Natural killer cell treated with Interleukin-12 subunit alpha and Interleukin-12 subunit beta and Interleukin-15 and Interleukin-18, amount 100 ng/mL, for 72 hours (primary cell): Measurements from ENCODE around the gene HHAT. TPM values are rescaled to one million over a fixed set of nuclear protein-coding genes. Genes with fewer than 3 reads are reported as not detected.

Experiments
- ATAC-seq, 2 donors: fragments of 150-1000 bp; cut with Tn5 transposase in 1 of 2; sonication (Bioruptor Pico), chemical (Tn5 transposase) in 1 of 2; 2 replicates each; pipeline ENCODE4 v1.10.0; 2021
- DNase-seq: peaks from one replicate; pipeline ENCODE4 v3.0.0; 2022; ENCODE audit warnings: low spot score
- H3K27ac Mint-ChIP-seq, 2 donors: 1 replicate in 1 of 2; 2 replicates in 1 of 2; pipeline ENCODE4 v1.8.0; 2022; ENCODE audit warnings: mixed read lengths in 2 of 2, mild to moderate bottlenecking in 1 of 2, moderate library complexity in 1 of 2
- H3K27me3 Mint-ChIP-seq, 2 donors: 1 replicate in 1 of 2; 2 replicates in 1 of 2; pipeline ENCODE4 v1.8.0; 2022; ENCODE audit warnings: mixed read lengths in 2 of 2
- H3K36me3 Mint-ChIP-seq: one replicate; pipeline ENCODE4 v1.8.0; 2022; ENCODE audit warnings: mixed read lengths
- H3K4me1 Mint-ChIP-seq, 2 donors: 1 replicate in 1 of 2; 2 replicates in 1 of 2; pipeline ENCODE4 v1.8.0; 2022; ENCODE audit warnings: low read depth in 2 of 2, mixed read lengths in 2 of 2, mild to moderate bottlenecking in 1 of 2
- H3K4me3 Mint-ChIP-seq: one replicate; pipeline ENCODE4 v1.8.0; 2022; ENCODE audit warnings: mixed read lengths
- H3K9me3 Mint-ChIP-seq: 2 replicates; pipeline ENCODE4 v1.8.0; 2022; ENCODE audit warnings: mixed read lengths
- total RNA-seq, 2 donors: library from RNA; stranded (reverse); gene quantifications; one replicate each; pipeline ENCODE4 v1.2.3, GENCODE V29; 2022

The HHAT gene
- total RNA-seq, 2 donors from 2014 or later: 0.56 to 1.0 TPM

- ATAC-seq (no peak), DNase-seq (no peak)
- no peak overlapping the region for H3K27ac Mint-ChIP-seq
- no peaks in the 10 kb centered on the region for H3K36me3 Mint-ChIP-seq
- H3K4me1 Mint-ChIP-seq: no peaks in the 10 kb centered on the region
- no peak overlapping the region for H3K4me3 Mint-ChIP-seq
- no peaks in the 10 kb centered on the region for H3K27me3 Mint-ChIP-seq
- H3K9me3 Mint-ChIP-seq: no peaks in the 10 kb centered on the region
Measured at GRCh38 chr1:210677533-210677932, 348.8 kb downstream of the HHAT start.

- no peak for DNase-seq
- H3K9me3 Mint-ChIP-seq: no peaks in the 10 kb centered on the region
- no peaks in the 10 kb centered on the region for H3K4me1 Mint-ChIP-seq
- no peaks in the 10 kb centered on the region for H3K27me3 Mint-ChIP-seq
- no peak overlapping the region for H3K4me3 Mint-ChIP-seq
- no peak for ATAC-seq
- H3K27ac Mint-ChIP-seq: no peak overlapping the region
- no peaks in the 10 kb centered on the region for H3K36me3 Mint-ChIP-seq
Measured at GRCh38 chr1:210678306-210678705, 349.6 kb downstream of the HHAT start.

- DNase-seq: no peak
- Mint-ChIP-seq H3K4me1 (peaks cover 0 to 5% of the 10 kb centered on the region in 2 donors), H3K27me3 (no peaks in the 10 kb centered on the region), H3K36me3 (no peaks in the 10 kb centered on the region), H3K4me3 (no peak overlapping the region), H3K9me3 (no peaks in the 10 kb centered on the region), H3K27ac (no peak overlapping the region)
- ATAC-seq: no peak
Measured at GRCh38 chr1:210681158-210681557, 352.5 kb downstream of the HHAT start.

GRCh38 chr1:210683403-210684047 lies 354.8 kb downstream of the HHAT start:
- no peak overlapping the region for H3K4me3 Mint-ChIP-seq
- H3K27me3 Mint-ChIP-seq: no peaks in the 10 kb centered on the region
- DNase-seq: no peak
- H3K4me1 Mint-ChIP-seq: peaks cover 0 to 8% of the 10 kb centered on the region in 2 donors
- H3K9me3 Mint-ChIP-seq: no peaks in the 10 kb centered on the region
- no peak for ATAC-seq
- H3K27ac Mint-ChIP-seq: no peak overlapping the region
- no peaks in the 10 kb centered on the region for H3K36me3 Mint-ChIP-seq

GRCh38 chr1:210684466-210685294 lies 356.0 kb downstream of the HHAT start:
- no peak for ATAC-seq
- Mint-ChIP-seq H3K4me3 (no peak overlapping the region), H3K27ac (no peak overlapping the region), H3K36me3 (no peaks in the 10 kb centered on the region), H3K27me3 (no peaks in the 10 kb centered on the region), H3K9me3 (no peaks in the 10 kb centered on the region), H3K4me1 (peaks cover 0 to 9% of the 10 kb centered on the region in 2 donors)
- DNase-seq: no peak

GRCh38 chr1:210685295-210685650 lies 356.6 kb downstream of the HHAT start:
- no peak for ATAC-seq
- Mint-ChIP-seq H3K27me3 (no peaks in the 10 kb centered on the region), H3K27ac (no peak overlapping the region)

GRCh38 chr1:210686841-210687240 lies 358.1 kb downstream of the HHAT start:
- Mint-ChIP-seq H3K4me1 (peaks cover 0 to 9% of the 10 kb centered on the region in 2 donors), H3K27me3 (no peaks in the 10 kb centered on the region)
- no peak for ATAC-seq

More at GRCh38 chr1:210685295-210685650, 356.6 kb downstream of the HHAT start:
- DNase-seq: no peak
- Mint-ChIP-seq H3K9me3 (no peaks in the 10 kb centered on the region), H3K4me3 (no peak overlapping the region), H3K36me3 (no peaks in the 10 kb centered on the region), H3K4me1 (peaks cover 0 to 9% of the 10 kb centered on the region in 2 donors)

GRCh38 chr1:210687582-210688279 lies 359.0 kb downstream of the HHAT start:
- no peak for DNase-seq
- no peak overlapping the region for H3K27ac Mint-ChIP-seq
- no peaks in the 10 kb centered on the region for H3K36me3 Mint-ChIP-seq
- H3K27me3 Mint-ChIP-seq: no peaks in the 10 kb centered on the region
- H3K9me3 Mint-ChIP-seq: no peaks in the 10 kb centered on the region
- H3K4me3 Mint-ChIP-seq: no peak overlapping the region
- no peak for ATAC-seq
- peaks cover 5 to 14% of the 10 kb centered on the region in 2 donors for H3K4me1 Mint-ChIP-seq

More at GRCh38 chr1:210686841-210687240, 358.1 kb downstream of the HHAT start:
- no peak for DNase-seq
- Mint-ChIP-seq H3K4me3 (no peak overlapping the region), H3K27ac (no peak overlapping the region), H3K36me3 (no peaks in the 10 kb centered on the region), H3K9me3 (no peaks in the 10 kb centered on the region)

GRCh38 chr1:210688512-210689234 lies 360.0 kb downstream of the HHAT start:
- Mint-ChIP-seq H3K4me3 (no peak overlapping the region), H3K27ac (no peak overlapping the region), H3K4me1 (peaks cover 11 to 21% of the 10 kb centered on the region in 2 donors), H3K36me3 (no peaks in the 10 kb centered on the region), H3K27me3 (no peaks in the 10 kb centered on the region), H3K9me3 (no peaks in the 10 kb centered on the region)
- ATAC-seq (peak in 1 of 2 donors; percentile 28), DNase-seq (no peak)

- Mint-ChIP-seq H3K9me3 (no peaks in the 10 kb centered on the region), H3K4me1 (peaks cover 11 to 16% of the 10 kb centered on the region in 2 donors), H3K27me3 (no peaks in the 10 kb centered on the region), H3K36me3 (no peaks in the 10 kb centered on the region), H3K4me3 (no peak overlapping the region), H3K27ac (no peak overlapping the region)
- no peak for DNase-seq
- ATAC-seq: no peak
Measured at GRCh38 chr1:210689826-210690225, 361.1 kb downstream of the HHAT start.

GRCh38 chr1:210690236-210690635 lies 361.5 kb downstream of the HHAT start:
- DNase-seq: no peak
- Mint-ChIP-seq H3K9me3 (no peaks in the 10 kb centered on the region), H3K4me3 (no peak overlapping the region), H3K36me3 (no peaks in the 10 kb centered on the region), H3K27me3 (no peaks in the 10 kb centered on the region), H3K4me1 (peaks cover 11 to 16% of the 10 kb centered on the region in 2 donors), H3K27ac (no peak overlapping the region)
- ATAC-seq: no peak

- no peaks in the 10 kb centered on the region for H3K27me3 Mint-ChIP-seq
- H3K36me3 Mint-ChIP-seq: no peaks in the 10 kb centered on the region
- peaks cover 11 to 16% of the 10 kb centered on the region in 2 donors for H3K4me1 Mint-ChIP-seq
- no peaks in the 10 kb centered on the region for H3K9me3 Mint-ChIP-seq
- H3K4me3 Mint-ChIP-seq: no peak overlapping the region
- DNase-seq (no peak), ATAC-seq (no peak)
- H3K27ac Mint-ChIP-seq: no peak overlapping the region
Measured at GRCh38 chr1:210691039-210691610, 362.4 kb downstream of the HHAT start.

GRCh38 chr1:210692796-210693195 lies 364.1 kb downstream of the HHAT start:
- ATAC-seq (peak in 1 of 2 donors; percentile 39), DNase-seq (no peak)
- no peaks in the 10 kb centered on the region for H3K36me3 Mint-ChIP-seq
- no peaks in the 10 kb centered on the region for H3K27me3 Mint-ChIP-seq
- no peak overlapping the region for H3K27ac Mint-ChIP-seq
- H3K9me3 Mint-ChIP-seq: no peaks in the 10 kb centered on the region
- H3K4me3 Mint-ChIP-seq: no peak overlapping the region
- peaks cover 11 to 20% of the 10 kb centered on the region in 2 donors for H3K4me1 Mint-ChIP-seq
